ENCODE results near the gene MTIF2. TPM values are rescaled to one million over a fixed set of nuclear protein-coding genes. Genes with fewer than 3 reads are reported as not detected.

MTIF2 gene
- total RNA-seq, 1 experiment from 2014 or later = 49.8 TPM

- no peak for TF ChIP-seq EGR1 (IDR thresholded peaks at IDR 0.05; ENCODE audit: low read depth)
- no peak for TF ChIP-seq FOSL1 (IDR thresholded peaks at IDR 0.05; ENCODE audit: low read depth)
- TF ChIP-seq ZFX (IDR thresholded peaks at IDR 0.05) = no peak
- no peak for TF ChIP-seq POLR2AphosphoS5 (IDR thresholded peaks at IDR 0.05; ENCODE audit: low read depth, low read length)
- TF ChIP-seq MAX (IDR thresholded peaks at IDR 0.05) = no peak
- TF ChIP-seq REST (IDR thresholded peaks at IDR 0.05; ENCODE audit: low read depth) = no peak
- TF ChIP-seq SP1 (IDR thresholded peaks at IDR 0.05; ENCODE audit: low read depth) = no peak
- no peak for TF ChIP-seq EZH2 (IDR thresholded peaks at IDR 0.05)
- no peak for TF ChIP-seq ZNF274 (IDR thresholded peaks at IDR 0.05; ENCODE audit: low read depth, low read length)
- TF ChIP-seq CTCF (IDR thresholded peaks at IDR 0.05 in 2 of 3, conservative IDR thresholded peaks at IDR 0.05 in 1 of 3; ENCODE audit: borderline replicate concordance in 1 of 3, insufficient read depth in 1 of 3, low read depth in 2 of 3, low read length in 2 of 3) = no peak
- no peak for TF ChIP-seq ZBTB33 (IDR thresholded peaks at IDR 0.05; ENCODE audit: extremely low read depth, insufficient replicate concordance, low read length)
- TF ChIP-seq CEBPB (IDR thresholded peaks at IDR 0.05; ENCODE audit: low read depth) = no peak
- TF ChIP-seq ATF3 (IDR thresholded peaks at IDR 0.05) = no peak
- TF ChIP-seq CBX3 (IDR thresholded peaks at IDR 0.05; ENCODE audit: low read depth) = no peak
- no peak for TF ChIP-seq JUND (IDR thresholded peaks at IDR 0.05)
- Histone ChIP-seq H3K9me3 (ENCODE audit: control insufficient read depth in 1 of 2, insufficient read depth in 1 of 2, low read depth in 1 of 2, low read length in 2 of 2) (no peaks in the 10 kb centered on the region), H3K9me2 (ENCODE audit: insufficient read depth) (no peaks in the 10 kb centered on the region), H3K9ac (ENCODE audit: low read length) (no peak overlapping the region), H3K4me1 (ENCODE audit: control insufficient read depth in 1 of 2, insufficient read depth in 2 of 2, low read length in 2 of 2) (no peaks in the 10 kb centered on the region), H2AFZ (ENCODE audit: low read depth, low read length, poor library complexity, severe bottlenecking) (no peak overlapping the region), H3K4me3 (replicated peaks in 1 of 2; ENCODE audit: low read depth in 1 of 2, low read length in 2 of 2) (no peak overlapping the region), H3K36me3 (ENCODE audit: control insufficient read depth in 1 of 2, insufficient read depth in 2 of 2, low read length in 2 of 2) (peaks cover 0 to 2% of the 10 kb centered on the region in 2 experiments; a peak in 1 of 4 replicates), H3K4me2 (ENCODE audit: low read length) (no peak overlapping the region), H3K27me3 (ENCODE audit: insufficient read depth, low read length) (no peaks in the 10 kb centered on the region), H4K20me1 (ENCODE audit: insufficient read depth) (no peaks in the 10 kb centered on the region), H3K27ac (ENCODE audit: low read depth, low read length) (no peak overlapping the region), H3K79me2 (ENCODE audit: insufficient read depth, low read length) (no peaks in the 10 kb centered on the region)
- intact Hi-C loops (cut with micrococcal nuclease) = no loop called here
- RAD21 ChIA-PET (ENCODE audit: low non-redundant PET in 1 of 2, low total read pairs in 2 of 2, uncharacterized antibody in 2 of 2, unreplicated experiment in 2 of 2) = no interaction called here
- DNase-seq (ENCODE audit: low read depth, low spot score) = no peak
- no peak for ATAC-seq
- CTCF ChIA-PET = no interaction called here
- BruUV-seq (replicated peaks) = no TSS peak
- POLR2A ChIA-PET = no interaction called here
These were observed 27.4 kb upstream of the MTIF2 start for GRCh38 chr2:55296393-55296792.
